ENCODE data around the gene DONSON. TPM values are rescaled to one million over a fixed set of nuclear protein-coding genes. Genes with fewer than 3 reads are reported as not detected.

DONSON gene
- polyA plus RNA-seq, 3 donors, result 0.94 to 8.6 (median 1.5) TPM

DNA sequence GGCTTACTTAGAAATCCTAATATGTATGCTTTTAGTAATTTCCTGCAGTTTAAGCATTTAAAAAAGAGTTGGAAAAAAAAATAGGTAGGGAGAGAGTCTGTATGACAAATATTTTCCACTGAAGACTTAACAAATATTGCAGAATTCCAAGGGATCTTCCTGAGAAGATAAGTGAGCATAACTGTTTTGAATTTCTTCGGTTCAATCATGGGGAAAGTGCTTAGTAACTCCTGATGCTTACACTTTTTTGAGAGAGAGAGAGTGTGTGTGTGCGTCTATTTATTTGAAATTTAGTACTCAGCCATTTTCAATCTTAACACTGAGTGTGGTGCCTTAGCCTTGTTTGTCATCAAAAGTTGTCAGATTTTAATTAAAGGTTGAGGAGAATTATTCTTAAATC lies 27.1 kb downstream of the DONSON start:
- no peak overlapping the region for H3K9ac ChIP-seq (ENCODE audit: insufficient read depth, low read length, poor library complexity, severe bottlenecking)
- no peak overlapping the region for H2AFZ ChIP-seq (ENCODE audit: insufficient read depth, low read depth, low read length, poor library complexity, severe bottlenecking)
- H3K4me1 ChIP-seq (ENCODE audit: control insufficient read depth in 1 of 2, insufficient read depth in 2 of 2, low read length in 2 of 2), result no peaks in the 10 kb centered on the region
- peaks cover 87% of the 10 kb centered on the region for H3K79me2 ChIP-seq (ENCODE audit: insufficient read depth, low read length)
- Mint-ChIP-seq H3K27me3 (ENCODE audit: low read depth in 3 of 3) (no peaks in the 10 kb centered on the region), H3K9me3 (peaks cover 0 to under 1% (median 0%) of the 10 kb centered on the region in 7 donors), H3K36me3 (peaks cover 56 to 79% of the 10 kb centered on the region in 2 donors), H3K4me3 (no peak overlapping the region), H3K4me1 (no peaks in the 10 kb centered on the region), H3K27ac (peak overlapping the region in 1 of 7 donors; percentile 58)
- H3K9me3 ChIP-seq (replicated peaks in 1 of 2; ENCODE audit: control insufficient read depth in 1 of 2, insufficient read depth in 1 of 2, low read length in 2 of 2), result no peaks in the 10 kb centered on the region
- H3K4me3 ChIP-seq (replicated peaks in 1 of 3; ENCODE audit: low read depth in 2 of 3, low read length in 3 of 3), result no peak overlapping the region
- H3K36me3 ChIP-seq (replicated peaks in 1 of 2; ENCODE audit: control insufficient read depth in 1 of 2, insufficient read depth in 2 of 2, low read length in 2 of 2), result peaks cover 80 to 97% of the 10 kb centered on the region in 2 donors
- TF ChIP-seq, protein P1, sequence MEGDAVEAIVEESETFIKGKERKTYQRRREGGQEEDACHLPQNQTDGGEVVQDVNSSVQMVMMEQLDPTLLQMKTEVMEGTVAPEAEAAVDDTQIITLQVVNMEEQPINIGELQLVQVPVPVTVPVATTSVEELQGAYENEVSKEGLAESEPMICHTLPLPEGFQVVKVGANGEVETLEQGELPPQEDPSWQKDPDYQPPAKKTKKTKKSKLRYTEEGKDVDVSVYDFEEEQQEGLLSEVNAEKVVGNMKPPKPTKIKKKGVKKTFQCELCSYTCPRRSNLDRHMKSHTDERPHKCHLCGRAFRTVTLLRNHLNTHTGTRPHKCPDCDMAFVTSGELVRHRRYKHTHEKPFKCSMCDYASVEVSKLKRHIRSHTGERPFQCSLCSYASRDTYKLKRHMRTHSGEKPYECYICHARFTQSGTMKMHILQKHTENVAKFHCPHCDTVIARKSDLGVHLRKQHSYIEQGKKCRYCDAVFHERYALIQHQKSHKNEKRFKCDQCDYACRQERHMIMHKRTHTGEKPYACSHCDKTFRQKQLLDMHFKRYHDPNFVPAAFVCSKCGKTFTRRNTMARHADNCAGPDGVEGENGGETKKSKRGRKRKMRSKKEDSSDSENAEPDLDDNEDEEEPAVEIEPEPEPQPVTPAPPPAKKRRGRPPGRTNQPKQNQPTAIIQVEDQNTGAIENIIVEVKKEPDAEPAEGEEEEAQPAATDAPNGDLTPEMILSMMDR (IDR thresholded peaks at IDR 0.05), result no peak
- H4K20me1 ChIP-seq (ENCODE audit: insufficient read depth, low read length), result peaks cover 96% of the 10 kb centered on the region
- no peak overlapping the region for H3K27ac ChIP-seq (ENCODE audit: low read depth in 1 of 2, low read length in 2 of 2)
- DNase-seq, result no peak
- intact Hi-C loops (cut with micrococcal nuclease), result no loop called here
- no peaks in the 10 kb centered on the region for H3K27me3 ChIP-seq (ENCODE audit: control insufficient read depth in 2 of 2, insufficient read depth in 2 of 2, low read length in 2 of 2)
- WGBS (ENCODE audit: insufficient coverage), result 100% methylated on average over 1 of the region's 2 CpGs
- H3K4me2 ChIP-seq (replicated peaks; ENCODE audit: extremely low read depth, low read length, poor library complexity, severe bottlenecking), result no peak overlapping the region

DNA sequence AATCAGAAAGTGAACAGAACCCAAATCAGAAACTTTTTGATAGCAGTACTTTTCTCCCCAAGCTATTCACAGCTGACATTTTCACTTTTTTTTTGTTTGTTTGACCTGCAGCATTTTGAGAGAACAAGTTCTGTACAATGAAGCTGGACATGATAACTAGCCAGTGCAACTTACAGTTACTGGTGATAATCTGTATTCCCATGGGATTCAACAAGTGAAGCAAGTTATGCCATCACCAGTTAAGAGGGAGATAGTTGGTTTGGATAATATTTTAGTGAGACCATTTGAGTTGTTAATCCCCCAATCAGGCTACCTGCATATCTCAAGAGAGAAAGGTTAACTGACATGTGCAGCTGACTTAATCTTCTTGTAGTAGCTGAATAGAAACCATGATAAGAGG lies 27.5 kb downstream of the DONSON start:
- no peak for DNase-seq
- H3K9me3 ChIP-seq (replicated peaks in 1 of 2; ENCODE audit: control insufficient read depth in 1 of 2, insufficient read depth in 1 of 2, low read length in 2 of 2), result no peaks in the 10 kb centered on the region
- TF ChIP-seq, protein P1 (IDR thresholded peaks at IDR 0.05), result no peak
- H3K9ac ChIP-seq (ENCODE audit: insufficient read depth, low read length, poor library complexity, severe bottlenecking), result no peak overlapping the region
- intact Hi-C loops (cut with micrococcal nuclease), result no loop called here
- Mint-ChIP-seq H3K36me3 (peaks cover 60 to 83% of the 10 kb centered on the region in 2 donors), H3K4me1 (no peaks in the 10 kb centered on the region), H3K9me3 (peaks cover 0 to 2% (median 0%) of the 10 kb centered on the region in 7 donors), H3K4me3 (no peak overlapping the region), H3K27ac (peak overlapping the region in 2 of 7 donors; percentile 33 to 58), H3K27me3 (ENCODE audit: low read depth in 3 of 3) (no peaks in the 10 kb centered on the region)
- peaks cover 100% of the 10 kb centered on the region for H4K20me1 ChIP-seq (ENCODE audit: insufficient read depth, low read length)
- peaks cover 91% of the 10 kb centered on the region for H3K79me2 ChIP-seq (ENCODE audit: insufficient read depth, low read length)
- no peak overlapping the region for H2AFZ ChIP-seq (ENCODE audit: insufficient read depth, low read depth, low read length, poor library complexity, severe bottlenecking)
- H3K36me3 ChIP-seq (replicated peaks in 1 of 2; ENCODE audit: control insufficient read depth in 1 of 2, insufficient read depth in 2 of 2, low read length in 2 of 2), result peaks cover 83 to 100% of the 10 kb centered on the region in 2 donors
- no peak overlapping the region for H3K4me3 ChIP-seq (replicated peaks in 1 of 3; ENCODE audit: low read depth in 2 of 3, low read length in 3 of 3)
- H3K27me3 ChIP-seq (ENCODE audit: control insufficient read depth in 2 of 2, insufficient read depth in 2 of 2, low read length in 2 of 2), result no peaks in the 10 kb centered on the region
- H3K4me1 ChIP-seq (ENCODE audit: control insufficient read depth in 1 of 2, insufficient read depth in 2 of 2, low read length in 2 of 2), result no peaks in the 10 kb centered on the region
- no peak overlapping the region for H3K27ac ChIP-seq (ENCODE audit: low read depth in 1 of 2, low read length in 2 of 2)
- no peak overlapping the region for H3K4me2 ChIP-seq (replicated peaks; ENCODE audit: extremely low read depth, low read length, poor library complexity, severe bottlenecking)

All from CD14-positive monocyte (primary cell).